GM18861 (cell line): ENCODE results near the gene ATP2A3.
"Not testable (repeated sequence)": the region's sequence is repeated elsewhere in the genome, so short reads cannot be mapped to it uniquely, and the experiment has no call there.

ENCODE experiments used
- ATAC-seq: cut with Tn5 transposase; IDR thresholded peaks from one replicate; pipeline ENCODE4 v1.9.1; 2021; ENCODE audit not compliant: unreplicated experiment

The ATP2A3 gene

GRCh38 chr17:3992370-3992769, 28.1 kb upstream of the ATP2A3 start:
- no peak for ATAC-seq

- not testable (repeated sequence) for ATAC-seq
Measured at GRCh38 chr17:3991699-3992098, 27.5 kb upstream of the ATP2A3 start.

- ATAC-seq: no peak
Measured at GRCh38 chr17:3990386-3991127, 26.3 kb upstream of the ATP2A3 start.

GRCh38 chr17:3989041-3989886, 25.0 kb upstream of the ATP2A3 start:
- no peak for ATAC-seq

- ATAC-seq: no peak
Measured at GRCh38 chr17:3988297-3989040, 24.2 kb upstream of the ATP2A3 start.

GRCh38 chr17:3986939-3987335, 22.7 kb upstream of the ATP2A3 start:
- ATAC-seq: no peak

GRCh38 chr17:3986270-3986938, 22.2 kb upstream of the ATP2A3 start:
- no peak for ATAC-seq

- no peak for ATAC-seq
Measured at GRCh38 chr17:3985846-3986245, 21.6 kb upstream of the ATP2A3 start.

GRCh38 chr17:3983606-3984484, 19.6 kb upstream of the ATP2A3 start:
- ATAC-seq: no peak

GRCh38 chr17:3982541-3983017, 18.3 kb upstream of the ATP2A3 start:
- no peak for ATAC-seq

GRCh38 chr17:3982113-3982512, 17.9 kb upstream of the ATP2A3 start:
- no peak for ATAC-seq

- no peak for ATAC-seq
Measured at GRCh38 chr17:3981455-3981854, 17.2 kb upstream of the ATP2A3 start.

- no peak for ATAC-seq
Measured at GRCh38 chr17:3980381-3981014, 16.3 kb upstream of the ATP2A3 start.

GRCh38 chr17:3979290-3979611, 15.0 kb upstream of the ATP2A3 start:
- ATAC-seq: no peak

- no peak for ATAC-seq
Measured at GRCh38 chr17:3978421-3979289, 14.4 kb upstream of the ATP2A3 start.

- ATAC-seq: no peak
Measured at GRCh38 chr17:3977387-3977786, 13.2 kb upstream of the ATP2A3 start.

GRCh38 chr17:3976675-3977171, 12.5 kb upstream of the ATP2A3 start:
- no peak for ATAC-seq

- ATAC-seq: no peak
Measured at GRCh38 chr17:3974980-3975379, 10.7 kb upstream of the ATP2A3 start.
